Erythroblast (primary cell): ENCODE results near the gene GCSAM.
A peak's percentile ranks its signal among the peaks of the same experiment; 100 is the strongest.

Experiments
- DNase-seq, 2 experiments: peaks; one replicate each; lab custom pipeline; 2025; lab: John Stamatoyannopoulos, UW
- GATA1 ChIP-seq: IDR thresholded peaks from 2 replicates; pipeline ENCODE4 v1.6.1; 2011; ENCODE audit warnings: low read depth, mild to moderate bottlenecking, control low read depth, low read length, moderate library complexity
- POLR2A ChIP-seq: IDR thresholded peaks from 2 replicates; pipeline ENCODE4 v1.6.1; 2011; ENCODE audit warnings: mild to moderate bottlenecking, low read length

GCSAM gene

GRCh38 chr3:112132975-112133448 is at the start of gene GCSAM:
GCSAM (minus strand) TSS chr3:112133248; CDS start chr3:112133120, 128 bp downstream.
- no peak for DNase-seq
- no peak for TF ChIP-seq POLR2A
- TF ChIP-seq GATA1 = no peak

GRCh38 chr3:112175646-112176045 is 42.6 kb upstream of the GCSAM start:
- no peak for DNase-seq
- TF ChIP-seq POLR2A = no peak
- TF ChIP-seq GATA1 = no peak

GRCh38 chr3:112175037-112175436 is 42.0 kb upstream of the GCSAM start:
- no peak for TF ChIP-seq GATA1
- TF ChIP-seq POLR2A = no peak
- no peak for DNase-seq

GRCh38 chr3:112171144-112171543 is 38.1 kb upstream of the GCSAM start:
- TF ChIP-seq POLR2A = no peak
- no peak for TF ChIP-seq GATA1
- DNase-seq = no peak

- DNase-seq = no peak
- TF ChIP-seq POLR2A = no peak
These were observed 37.0 kb upstream of the GCSAM start for GRCh38 chr3:112170046-112170445.

- no peak for TF ChIP-seq POLR2A
- no peak for DNase-seq
These were observed 34.7 kb upstream of the GCSAM start for GRCh38 chr3:112167758-112168157.

GRCh38 chr3:112149136-112149535 is 16.1 kb upstream of the GCSAM start:
- TF ChIP-seq GATA1 = no peak
- TF ChIP-seq POLR2A = no peak
- DNase-seq = no peak

- no peak for DNase-seq
- TF ChIP-seq GATA1 = no peak
- no peak for TF ChIP-seq POLR2A
These were observed 10.6 kb upstream of the GCSAM start for GRCh38 chr3:112143689-112144088.

GRCh38 chr3:112143251-112143650 is 10.2 kb upstream of the GCSAM start:
- TF ChIP-seq GATA1 (no peak), POLR2A (no peak)
- DNase-seq = no peak

- TF ChIP-seq POLR2A (no peak), GATA1 (no peak)
- DNase-seq = no peak
These were observed 8.2 kb upstream of the GCSAM start for GRCh38 chr3:112141293-112141692.

- no peak for TF ChIP-seq POLR2A
- no peak for TF ChIP-seq GATA1
- DNase-seq = no peak
These were observed 7.5 kb upstream of the GCSAM start for GRCh38 chr3:112140584-112140983.

GRCh38 chr3:112138219-112138969 is 5.3 kb upstream of the GCSAM start:
- DNase-seq = no peak
- no peak for TF ChIP-seq GATA1
- no peak for TF ChIP-seq POLR2A

GRCh38 chr3:112137781-112138180 is 4.7 kb upstream of the GCSAM start:
- no peak for TF ChIP-seq GATA1
- TF ChIP-seq POLR2A = no peak
- DNase-seq = no peak

GRCh38 chr3:112136959-112137693 is 4.1 kb upstream of the GCSAM start:
- peak; percentile 19 to 31 for DNase-seq
- TF ChIP-seq GATA1 (no peak), POLR2A (no peak)

- TF ChIP-seq POLR2A (no peak), GATA1 (no peak)
- no peak for DNase-seq
These were observed 3.0 kb upstream of the GCSAM start for GRCh38 chr3:112136046-112136445.
